Renal pelvis (tissue), 4 donors: Measurements from ENCODE around the gene CLIP1. TPM values are rescaled to one million over a fixed set of nuclear protein-coding genes. Genes with fewer than 3 reads are reported as not detected.
"Not testable (repeated sequence)": the region's sequence is repeated elsewhere in the genome, so short reads cannot be mapped to it uniquely, and the experiment has no call there.

Experiments used
- DNase-seq: peaks from one replicate; pipeline ENCODE4 v3.0.0-alpha.2; 2013
- polyA plus RNA-seq, 3 donors: library from polyadenylated mRNA; unstranded; fragments of 120-200 nt; gene quantifications; one replicate each; pipeline ENCODE4 v1.2.1, GENCODE V29; 2013; ENCODE audit not compliant: insufficient read length in 3 of 3

CLIP1 gene
- polyA plus RNA-seq, 3 donors, result 35.9 to 44.5 (median 40.6) TPM

- not testable (repeated sequence) for DNase-seq
Observed at GRCh38 chr12:122444071-122444470, 21.6 kb upstream of the CLIP1 start.

- not testable (repeated sequence) for DNase-seq
Observed at GRCh38 chr12:122438822-122439221, 16.4 kb upstream of the CLIP1 start.

- no peak for DNase-seq
Observed at GRCh38 chr12:122437656-122438121, 15.2 kb upstream of the CLIP1 start.

- DNase-seq, result no peak
Observed at GRCh38 chr12:122435186-122435585, 12.7 kb upstream of the CLIP1 start.

- not testable (repeated sequence) for DNase-seq
Observed at GRCh38 chr12:122429043-122429442, 6.6 kb upstream of the CLIP1 start.

- DNase-seq, result no peak
Observed at GRCh38 chr12:122427403-122427802, 4.9 kb upstream of the CLIP1 start.

GRCh38 chr12:122423258-122424165, 1.0 kb upstream of the CLIP1 start:
- DNase-seq, result no peak

GRCh38 chr12:122422730-122423257, 325 bp upstream of the CLIP1 start:
- no peak for DNase-seq

GRCh38 chr12:122421187-122421820, 1.2 kb downstream of the CLIP1 start:
- no peak for DNase-seq

- no peak for DNase-seq
Observed at GRCh38 chr12:122420471-122421162, 1.9 kb downstream of the CLIP1 start.

GRCh38 chr12:122419094-122419493, 3.4 kb downstream of the CLIP1 start:
- not testable (repeated sequence) for DNase-seq

GRCh38 chr12:122415665-122416064, 6.8 kb downstream of the CLIP1 start:
- DNase-seq, result not testable (repeated sequence)

GRCh38 chr12:122413516-122414404, 8.7 kb downstream of the CLIP1 start:
- no peak for DNase-seq

GRCh38 chr12:122412851-122413433, 9.5 kb downstream of the CLIP1 start:
- no peak for DNase-seq

GRCh38 chr12:122411537-122411936, 10.9 kb downstream of the CLIP1 start:
- no peak for DNase-seq

- no peak for DNase-seq
Observed at GRCh38 chr12:122407208-122407607, 15.3 kb downstream of the CLIP1 start.

- DNase-seq, result no peak
Observed at GRCh38 chr12:122406701-122407164, 15.7 kb downstream of the CLIP1 start.

GRCh38 chr12:122403831-122404230, 18.6 kb downstream of the CLIP1 start:
- DNase-seq, result no peak

- DNase-seq, result no peak
Observed at GRCh38 chr12:122403115-122403770, 19.2 kb downstream of the CLIP1 start.

- DNase-seq, result no peak
Observed at GRCh38 chr12:122402264-122402663, 20.2 kb downstream of the CLIP1 start.
